Measurements from ENCODE around the gene GRIN3B. TPM values are rescaled to one million over a fixed set of nuclear protein-coding genes. Genes with fewer than 3 reads are reported as not detected.

The GRIN3B gene
- total and polyA plus RNA-seq, 10 of the 15 experiments (the other 5 are each of a cell fraction or from before 2014, with no cell fraction given): 0.15 TPM; not detected in 9

GRCh38 chr19:1002600-1002999 is 2.4 kb downstream of the GRIN3B start:
- Histone ChIP-seq H3K4me1 (ENCODE audit: control insufficient read depth, insufficient read depth, low read length) (no peaks in the 10 kb centered on the region), H3K9me3 (replicated peaks; ENCODE audit: control insufficient read depth, insufficient read depth, low read length) (no peaks in the 10 kb centered on the region), H3K36me3 (ENCODE audit: control insufficient read depth in 2 of 2, insufficient read depth in 2 of 2, low read length in 1 of 2) (no peaks in the 10 kb centered on the region; a peak in 1 of 4 replicates), H3K79me2 (ENCODE audit: control insufficient read depth, insufficient read depth, low read length) (no peaks in the 10 kb centered on the region), H3K27ac (ENCODE audit: control insufficient read depth, insufficient read depth) (no peak overlapping the region), H3K4me3 (no peak overlapping the region), H3K27me3 (replicated peaks in 1 of 2; ENCODE audit: control insufficient read depth in 2 of 2, insufficient read depth in 2 of 2, low read length in 1 of 2) (peaks cover 3 to 5% of the 10 kb centered on the region in 2 experiments; a peak in 3 of 4 replicates), H3K9ac (ENCODE audit: control insufficient read depth, insufficient read depth, low read length) (no peak overlapping the region), H2AFZ (ENCODE audit: control insufficient read depth, low read depth, low read length) (no peak overlapping the region), H4K20me1 (ENCODE audit: control insufficient read depth, insufficient read depth) (no peaks in the 10 kb centered on the region), H3K4me2 (ENCODE audit: control insufficient read depth, insufficient read depth) (no peak overlapping the region)
- ChIA-PET SMC1A (ENCODE audit: uncharacterized antibody, unreplicated experiment) (no interaction called here), CTCF (interaction anchor here (0.6 kb wide), 1 partner anchor 215 kb away, joined by 3 read pairs; no protein-coding TSS in a partner anchor), RAD21 (ENCODE audit: unreplicated experiment) (no interaction called here), POLR2A (interaction anchor here (0.6 kb wide), 3 partner anchors 210 to 428 kb away, joined by 3 to 7 read pairs (median 5); partner anchors contain the start of gene ATP5F1D)
- DNase-seq (ENCODE audit: low read depth, low spot score) (no peak), FAIRE-seq (no peak), ATAC-seq (no peak)
- BruUV-seq (replicated peaks): no TSS peak
- TF ChIP-seq ETV6 (conservative IDR thresholded peaks at IDR 0.05 in 1 of 2, IDR thresholded peaks at IDR 0.05 in 1 of 2; ENCODE audit: borderline replicate concordance in 1 of 2, low read depth in 1 of 2) (no peak), KAT2A (conservative IDR thresholded peaks at IDR 0.05; ENCODE audit: control insufficient read depth, low read depth, low read length) (no peak), ZNF592 (IDR thresholded peaks at IDR 0.05) (no peak), ZBTB11 (CRISPR knock-in tag; IDR thresholded peaks at IDR 0.05) (no peak), NR2C1 (IDR thresholded peaks at IDR 0.05) (no peak), EGR1 (IDR thresholded peaks at IDR 0.05; ENCODE audit: borderline replicate concordance in 1 of 2, low read depth in 2 of 2, low read length in 2 of 2) (no peak)
- in situ Hi-C loops (cut with MboI): no loop called here
- intact Hi-C loops (cut with micrococcal nuclease; ENCODE audit: unreplicated experiment): no loop called here
- WGBS (ENCODE audit: insufficient coverage, insufficient replicate concordance, low lambda C conversion rate, missing lambda C conversion rate): 43% methylated on average over 4 of the region's 4 CpGs

Measured in GM12878 (cell line).